NCI-H2196 treated with DMSO at 0.1 percent for 48 hours (cell line): ENCODE data around the gene PIK3R2.
"Not testable (repeated sequence)": the region's sequence is repeated elsewhere in the genome, so short reads cannot be mapped to it uniquely, and the experiment has no call there.

ENCODE experiments used
- DNase-seq: peaks from one replicate; lab custom pipeline; 2025; ENCODE audit not compliant: unreplicated experiment; lab: John Stamatoyannopoulos, UW

PIK3R2 gene

DNA sequence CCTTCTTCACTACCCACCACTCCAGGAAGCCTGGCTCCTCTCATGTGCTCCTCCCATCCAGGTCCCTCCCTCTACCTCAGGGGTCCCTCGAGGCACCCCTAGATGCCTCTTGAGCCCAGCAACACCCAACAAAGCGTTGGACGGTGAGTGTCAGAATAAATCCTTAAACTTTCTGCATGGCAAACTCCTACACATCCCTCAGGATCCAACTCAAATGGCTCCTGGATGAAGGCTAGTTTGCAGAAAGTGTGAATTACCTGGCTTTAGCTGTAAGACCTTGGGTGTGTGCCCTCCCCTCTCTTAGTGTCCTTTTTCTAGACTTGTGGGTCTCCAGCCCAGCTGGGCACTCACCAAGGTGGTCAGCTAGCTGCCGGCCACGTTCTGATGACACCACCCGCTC lies 45.4 kb downstream of the PIK3R2 start:
- DNase-seq: no peak

DNA sequence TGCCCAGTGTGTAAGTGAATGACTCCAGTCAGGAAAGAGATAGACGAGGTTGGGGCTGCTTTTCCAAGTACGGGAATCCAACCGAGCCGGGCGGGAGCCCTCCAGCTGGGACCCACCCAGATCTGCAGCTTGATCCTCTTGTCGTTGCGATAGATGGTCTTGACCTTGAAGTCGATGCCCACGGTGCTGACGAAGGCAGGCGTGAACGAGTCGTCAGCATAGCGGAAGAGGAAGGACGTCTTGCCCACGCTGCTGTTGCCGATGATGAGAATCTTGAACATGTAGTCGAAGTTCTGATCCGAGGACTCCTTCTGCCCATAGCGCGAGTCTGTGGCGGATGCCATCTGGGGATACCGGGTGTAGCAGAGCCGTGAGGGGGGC lies 49.4 kb downstream of the PIK3R2 start:
- no peak for DNase-seq

DNA sequence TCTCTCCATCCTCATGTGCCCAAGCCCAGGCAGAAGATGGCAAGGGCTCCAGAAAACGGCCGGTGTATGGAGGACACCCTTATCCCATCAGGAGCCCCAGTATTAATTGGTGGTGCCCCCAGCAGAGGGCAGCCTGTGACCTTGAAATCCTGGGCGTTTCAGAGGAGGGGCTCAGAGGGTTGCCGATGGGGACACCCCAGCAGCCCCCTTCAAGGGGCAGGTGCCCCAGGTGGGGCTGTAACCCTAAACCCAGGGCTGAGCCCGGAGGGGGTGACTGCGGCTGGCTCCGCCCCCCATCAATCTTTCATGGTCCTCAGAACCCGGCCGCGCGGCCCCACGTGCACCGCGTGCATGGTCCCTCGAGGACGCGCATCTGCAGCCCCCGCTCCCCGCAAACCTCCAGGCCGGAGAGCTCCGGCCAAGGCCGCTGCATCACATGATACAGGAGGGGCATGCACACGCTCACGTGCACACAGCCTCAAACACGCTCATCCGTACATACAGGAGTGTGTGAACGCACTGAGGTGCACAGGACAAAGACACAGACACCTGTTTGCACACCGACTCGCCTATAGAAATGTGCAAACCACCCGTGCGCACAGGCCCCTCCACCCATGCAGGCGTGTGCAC lies 49.9 kb downstream of the PIK3R2 start:
- DNase-seq: no peak

DNA sequence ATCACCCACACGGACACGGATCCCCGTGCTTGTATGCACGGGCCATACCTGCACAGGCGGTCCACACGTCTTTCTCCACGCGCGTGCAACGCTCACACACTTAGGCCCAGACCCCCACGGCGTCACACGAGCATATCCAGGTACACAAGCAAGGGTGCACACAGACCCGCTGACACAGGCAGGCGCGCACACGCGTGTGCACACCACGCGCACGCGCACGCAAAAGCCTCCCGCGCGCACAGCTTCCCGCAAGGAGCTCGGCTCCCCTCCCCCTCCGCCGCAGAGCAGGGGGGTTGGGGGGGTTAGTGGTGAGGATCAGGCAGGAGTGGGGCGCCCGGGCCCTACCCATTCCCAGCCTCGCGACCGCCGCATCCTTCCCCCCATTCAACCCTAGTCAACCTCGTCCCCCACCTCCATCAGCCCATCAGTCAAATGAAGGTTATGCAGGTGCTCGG lies 50.5 kb downstream of the PIK3R2 start:
- DNase-seq: no peak

DNA sequence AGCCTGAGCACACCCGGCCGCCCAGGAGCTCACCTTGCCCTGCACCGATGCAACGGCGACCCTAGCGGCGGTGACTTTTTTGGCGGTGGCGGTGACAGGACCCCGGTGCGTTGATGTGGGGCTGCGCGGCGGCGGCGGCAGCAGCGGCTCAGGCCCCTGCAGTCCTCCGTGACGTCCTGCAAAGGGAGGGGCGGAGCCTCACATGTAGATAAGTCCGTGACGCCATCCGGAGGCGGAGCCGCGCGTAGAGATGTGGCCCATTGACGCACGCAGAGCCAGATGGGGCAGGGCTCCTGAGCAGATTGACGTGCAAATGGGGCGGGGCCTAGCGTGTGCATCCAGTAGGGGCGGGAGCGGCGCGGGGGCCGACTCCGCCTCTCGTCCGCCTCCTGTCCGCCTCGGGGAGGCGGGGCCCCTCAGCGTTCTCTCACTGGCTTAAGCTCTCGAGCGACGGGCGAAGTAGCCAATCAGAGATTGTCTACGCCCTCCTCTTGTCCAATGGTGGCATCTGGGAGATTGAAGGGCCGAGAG lies 51.0 kb downstream of the PIK3R2 start, which contains the start of gene RAB3A:
Gene RAB3A, minus strand, starts transcription at position 180 of the 531 bp plus-strand sequence. CDS start 1,302 bp downstream, outside the sequence.
- peak; percentile 100 for DNase-seq

DNA sequence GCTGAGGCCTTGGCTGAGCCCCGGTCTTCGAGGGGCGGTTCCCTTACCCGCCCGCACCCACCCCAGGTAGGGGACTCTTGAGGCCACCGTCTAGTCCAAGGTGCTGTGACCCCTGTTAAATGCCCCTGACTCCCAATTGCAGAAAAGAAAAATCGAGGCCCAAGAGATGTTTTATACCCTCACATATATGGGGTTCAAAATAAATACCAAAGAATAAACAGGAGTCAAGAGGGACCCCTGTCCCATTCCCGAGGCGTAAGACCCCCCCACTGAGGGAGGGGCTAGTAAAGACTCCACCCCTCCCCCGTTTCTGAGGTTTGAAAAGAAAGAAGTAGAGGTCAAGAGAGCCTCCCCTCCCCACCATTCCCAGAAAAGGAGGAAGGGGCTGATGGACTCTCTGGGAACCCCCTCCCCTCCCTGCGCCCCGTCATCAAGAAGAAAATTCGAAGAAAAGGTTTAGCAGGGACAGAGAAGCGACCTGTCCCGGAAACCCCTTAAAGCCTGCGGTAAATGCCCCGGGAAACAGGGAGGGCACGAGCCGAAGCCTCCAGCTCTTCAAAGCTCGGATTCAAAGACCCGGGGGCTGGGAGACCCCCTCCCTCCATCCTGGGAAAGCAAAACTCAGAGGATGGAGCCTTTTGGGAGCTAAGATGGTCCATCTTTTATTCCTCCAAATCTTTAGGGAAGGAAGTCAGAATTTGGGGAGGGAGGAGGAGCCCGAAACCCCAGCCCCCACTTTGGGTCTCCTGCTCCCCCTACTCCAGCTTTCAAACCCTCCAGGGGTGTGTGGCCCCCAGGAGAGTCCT lies 51.6 kb downstream of the PIK3R2 start:
- DNase-seq: no peak

DNA sequence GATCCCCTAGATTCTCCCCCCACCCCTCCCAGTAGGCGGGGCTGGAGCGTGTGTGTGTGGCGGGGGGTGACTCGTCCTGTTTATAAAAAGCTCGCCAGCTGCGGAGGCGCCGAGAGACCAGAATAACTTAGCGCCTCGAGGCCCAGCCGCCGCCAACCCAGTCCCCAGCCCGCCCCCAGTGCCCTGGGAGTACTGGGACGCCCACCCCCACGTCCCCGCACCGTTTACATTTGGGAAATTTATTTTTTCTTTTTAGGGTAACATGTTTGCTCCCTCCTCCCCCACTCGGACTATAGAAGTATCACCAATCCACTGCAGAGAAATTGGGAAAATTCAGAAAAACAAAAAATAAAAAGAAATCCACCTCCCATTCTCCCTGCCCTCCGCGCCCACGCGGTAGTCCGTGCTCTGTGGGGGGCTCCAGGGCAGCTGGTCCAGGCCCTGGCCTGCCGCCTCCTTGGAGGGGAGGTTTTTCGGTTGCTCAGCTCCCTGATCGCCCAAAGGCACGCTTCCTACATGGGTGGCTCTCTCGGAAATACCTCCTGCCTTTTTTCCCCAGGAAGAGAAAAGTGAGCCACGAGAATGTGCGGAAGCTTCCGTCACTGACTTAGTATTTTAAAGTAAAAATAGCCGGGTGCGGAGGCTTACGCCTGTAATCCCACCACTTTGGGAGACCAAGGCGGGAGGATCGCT lies 52.4 kb downstream of the PIK3R2 start:
- DNase-seq: no peak

DNA sequence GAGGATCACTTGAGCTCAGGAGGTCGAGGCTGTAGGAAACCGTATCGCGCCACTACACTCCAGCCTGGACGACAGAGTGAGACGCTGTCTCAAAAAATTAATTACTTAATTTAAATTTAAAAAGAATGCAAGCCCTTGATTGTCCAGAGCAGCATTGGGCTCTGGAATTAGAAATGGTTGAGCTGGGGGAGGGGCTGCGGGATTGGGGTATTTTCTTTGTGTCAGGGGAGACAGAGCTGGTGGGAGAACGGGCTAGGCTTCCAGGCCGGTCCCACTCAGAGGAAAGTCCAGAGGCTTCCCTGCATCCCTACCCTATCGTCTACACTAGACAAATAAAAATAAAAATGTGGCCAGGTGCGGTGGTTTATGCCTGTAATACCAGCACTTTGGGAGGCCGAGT lies 53.1 kb downstream of the PIK3R2 start:
- no peak for DNase-seq

DNA sequence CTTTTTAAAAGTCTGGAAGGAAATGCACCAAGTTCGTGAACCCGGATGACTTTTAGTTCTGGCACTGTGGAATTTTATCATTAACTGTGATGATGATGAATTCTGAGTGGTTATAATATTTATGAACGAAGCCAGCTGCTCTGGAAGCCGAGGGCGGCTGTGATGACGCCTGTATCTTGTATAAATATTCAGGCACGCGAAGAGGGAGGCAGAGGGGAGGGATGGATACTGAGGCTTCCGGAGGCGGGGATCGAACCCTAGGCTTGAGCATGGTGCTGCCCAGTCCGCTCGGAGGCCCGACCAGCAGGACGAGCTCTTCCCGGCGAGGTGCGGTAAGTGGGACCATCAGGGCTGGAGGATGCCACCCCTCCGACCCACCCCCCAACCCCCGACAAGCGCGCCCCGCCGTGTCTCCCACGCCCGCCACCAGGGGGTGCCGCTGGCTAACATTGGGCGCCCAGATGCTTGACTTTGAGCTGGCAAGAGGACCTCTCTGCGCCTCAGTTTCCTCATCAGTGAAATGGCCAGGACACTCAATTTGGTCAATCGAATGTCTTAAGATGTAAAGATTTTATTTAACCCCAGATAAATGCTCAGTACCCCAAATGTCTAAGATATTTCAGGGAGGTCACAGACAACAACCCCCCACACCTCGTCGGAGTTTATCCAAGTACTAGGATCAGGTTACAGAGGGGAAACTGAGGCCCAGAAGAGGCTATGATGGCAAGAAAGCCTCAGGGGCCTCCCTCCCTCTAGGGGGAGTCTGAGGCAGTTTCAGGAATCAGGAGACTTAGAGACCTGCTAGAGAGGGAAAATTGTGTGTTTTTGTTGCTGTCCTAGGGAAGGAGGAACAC lies 55.4 kb downstream of the PIK3R2 start:
- DNase-seq: no peak

DNA sequence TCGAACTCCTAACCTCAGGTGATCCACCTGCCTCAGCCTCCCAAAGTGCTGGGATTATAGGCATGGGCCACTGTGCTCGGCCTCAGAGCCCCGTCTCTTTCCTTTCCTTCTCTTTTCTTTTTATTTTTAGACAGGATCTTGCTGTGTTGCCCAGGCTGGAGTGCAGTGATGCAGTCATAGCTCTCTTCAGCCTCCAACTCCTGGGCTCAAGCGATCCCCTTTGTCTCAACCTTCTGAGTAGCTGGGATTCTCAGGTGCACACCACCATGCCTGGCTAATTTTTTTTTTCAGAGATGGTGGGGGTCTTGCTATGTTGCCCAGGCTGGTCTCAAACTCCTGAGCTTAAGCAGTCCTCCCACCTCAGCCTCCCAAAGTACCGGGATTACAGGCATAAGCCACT lies 56.9 kb downstream of the PIK3R2 start:
- DNase-seq: not testable (repeated sequence)

DNA sequence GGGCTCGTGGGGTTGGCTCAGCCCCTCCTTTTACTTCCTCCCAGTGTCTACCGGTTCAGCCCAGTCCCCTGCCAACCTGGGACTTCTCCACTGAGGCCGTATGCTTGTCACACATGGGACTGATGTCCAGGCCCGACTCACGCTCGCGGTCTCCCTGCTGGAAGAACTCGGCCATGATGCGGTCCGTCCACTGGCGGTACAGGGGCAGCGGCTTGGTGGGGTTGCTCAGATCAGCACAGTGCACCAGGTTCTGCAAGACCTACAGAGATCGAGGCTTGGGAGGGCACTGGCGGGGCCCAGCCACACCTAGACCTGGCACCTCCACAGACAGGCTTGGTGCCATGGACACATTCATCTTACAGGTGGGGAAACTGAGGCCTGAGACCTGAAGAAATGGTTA lies 58.7 kb downstream of the PIK3R2 start:
- DNase-seq: no peak

DNA sequence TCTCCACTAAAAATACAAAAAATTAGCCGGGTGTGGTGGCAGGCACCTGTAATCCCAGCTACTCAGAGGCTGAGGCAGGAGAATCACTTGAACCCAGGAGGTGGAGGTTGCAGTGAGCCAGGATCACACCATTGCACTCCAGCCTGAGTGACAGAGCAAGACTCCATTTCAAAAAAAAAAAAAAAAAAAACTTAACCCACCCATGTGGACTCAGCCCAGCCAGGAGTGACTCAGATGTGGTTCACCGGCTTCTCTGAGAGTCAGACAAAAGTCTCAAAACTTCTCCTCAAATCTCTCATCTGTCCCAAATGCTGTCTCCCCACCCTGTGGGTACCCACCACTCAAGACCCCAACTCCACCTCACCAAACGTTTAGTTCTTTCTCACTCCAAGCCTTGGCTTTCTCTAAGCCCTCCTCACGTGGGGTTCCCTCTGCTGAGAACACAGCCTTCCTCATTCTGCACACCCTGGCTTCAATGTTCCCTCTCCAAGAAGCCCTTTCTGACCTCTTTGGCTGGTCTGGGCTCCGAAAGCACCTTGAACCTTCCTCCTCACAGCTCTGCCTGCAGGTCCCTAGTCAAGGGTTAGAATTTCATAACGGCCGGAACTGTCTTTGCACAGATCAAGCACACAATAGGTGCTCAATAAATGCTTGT lies 61.9 kb downstream of the PIK3R2 start:
- DNase-seq: no peak

DNA sequence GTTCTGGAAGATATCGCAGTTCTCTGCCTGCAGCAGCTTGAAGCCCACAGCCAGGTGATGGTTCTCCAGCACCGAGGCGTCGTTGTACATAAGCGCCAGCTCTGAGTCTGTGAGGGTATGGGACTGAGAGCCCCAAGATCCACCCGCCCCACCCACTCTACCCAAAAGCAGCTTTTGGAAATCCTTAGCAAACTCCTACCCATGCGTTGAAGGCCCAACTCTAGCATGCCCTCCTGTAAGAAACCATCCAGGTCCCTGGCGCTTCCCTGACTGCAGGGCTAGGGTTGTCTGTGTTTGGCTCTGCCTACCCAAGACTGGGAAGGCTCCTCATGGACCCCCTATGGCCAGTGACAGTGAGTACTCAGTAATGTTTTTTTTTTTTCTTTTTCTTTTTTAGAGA lies 63.8 kb downstream of the PIK3R2 start:
- no peak for DNase-seq

DNA sequence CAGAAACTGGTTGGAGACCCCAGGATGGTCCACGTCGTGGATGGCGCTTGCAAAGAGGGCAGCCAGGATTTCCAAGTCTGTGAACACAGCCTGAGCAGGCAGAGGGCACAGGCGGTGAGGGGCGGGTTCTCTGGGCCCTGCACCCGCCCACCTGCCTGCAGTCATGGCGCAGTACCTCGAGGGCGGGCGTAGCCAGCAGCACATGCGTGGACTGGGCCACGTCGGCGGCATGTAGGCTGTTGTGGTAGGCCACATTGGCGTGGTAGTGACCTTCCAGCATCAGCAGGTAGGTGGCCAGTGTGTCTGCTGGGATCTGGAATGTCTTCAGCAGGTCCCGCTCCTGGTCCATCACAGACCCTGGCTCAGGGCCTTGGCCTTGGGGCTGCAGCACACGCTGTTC lies 65.2 kb downstream of the PIK3R2 start:
- no peak for DNase-seq

DNA sequence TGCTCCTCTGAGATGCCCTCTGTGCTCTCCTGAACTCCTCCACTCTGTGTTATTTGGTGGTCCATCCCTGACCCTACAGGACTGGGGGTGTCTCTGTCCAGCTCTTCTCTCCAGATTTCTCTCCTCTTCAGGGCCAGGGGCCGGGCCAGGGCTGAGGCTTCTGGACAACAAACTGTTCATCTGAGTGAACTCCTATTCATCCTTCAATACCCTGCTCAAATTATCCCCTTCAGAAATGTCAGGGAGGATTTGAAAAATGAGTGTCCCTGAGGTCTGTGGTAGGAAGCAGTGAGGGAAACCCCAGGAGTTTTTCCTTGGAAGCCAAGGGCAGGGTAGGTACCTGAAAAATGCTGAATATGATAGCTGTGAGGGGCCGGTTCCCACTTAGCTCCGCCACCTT lies 65.6 kb downstream of the PIK3R2 start:
- no peak for DNase-seq
